ENCODE results near the gene HUNK.
A peak's percentile ranks its signal among the peaks of the same experiment; 100 is the strongest.

HUNK gene

GRCh38 chr21:31897311-31897710 is 24.5 kb downstream of the HUNK start:
- Mint-ChIP-seq H3K27ac (peak overlapping the region; percentile 50 to 84 (median 73)), H3K4me3 (no peak overlapping the region), H3K36me3 (ENCODE audit: low read depth) (peaks cover 4% of the 10 kb centered on the region), H3K27me3 (ENCODE audit: low read depth) (peaks cover 4% of the 10 kb centered on the region), H3K4me1 (peaks cover 74% of the 10 kb centered on the region), H3K9me3 (no peaks in the 10 kb centered on the region)
- TF ChIP-seq, protein P1, sequence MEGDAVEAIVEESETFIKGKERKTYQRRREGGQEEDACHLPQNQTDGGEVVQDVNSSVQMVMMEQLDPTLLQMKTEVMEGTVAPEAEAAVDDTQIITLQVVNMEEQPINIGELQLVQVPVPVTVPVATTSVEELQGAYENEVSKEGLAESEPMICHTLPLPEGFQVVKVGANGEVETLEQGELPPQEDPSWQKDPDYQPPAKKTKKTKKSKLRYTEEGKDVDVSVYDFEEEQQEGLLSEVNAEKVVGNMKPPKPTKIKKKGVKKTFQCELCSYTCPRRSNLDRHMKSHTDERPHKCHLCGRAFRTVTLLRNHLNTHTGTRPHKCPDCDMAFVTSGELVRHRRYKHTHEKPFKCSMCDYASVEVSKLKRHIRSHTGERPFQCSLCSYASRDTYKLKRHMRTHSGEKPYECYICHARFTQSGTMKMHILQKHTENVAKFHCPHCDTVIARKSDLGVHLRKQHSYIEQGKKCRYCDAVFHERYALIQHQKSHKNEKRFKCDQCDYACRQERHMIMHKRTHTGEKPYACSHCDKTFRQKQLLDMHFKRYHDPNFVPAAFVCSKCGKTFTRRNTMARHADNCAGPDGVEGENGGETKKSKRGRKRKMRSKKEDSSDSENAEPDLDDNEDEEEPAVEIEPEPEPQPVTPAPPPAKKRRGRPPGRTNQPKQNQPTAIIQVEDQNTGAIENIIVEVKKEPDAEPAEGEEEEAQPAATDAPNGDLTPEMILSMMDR (IDR thresholded peaks at IDR 0.05; ENCODE audit: unreplicated experiment in 3 of 3) = no peak

DNA sequence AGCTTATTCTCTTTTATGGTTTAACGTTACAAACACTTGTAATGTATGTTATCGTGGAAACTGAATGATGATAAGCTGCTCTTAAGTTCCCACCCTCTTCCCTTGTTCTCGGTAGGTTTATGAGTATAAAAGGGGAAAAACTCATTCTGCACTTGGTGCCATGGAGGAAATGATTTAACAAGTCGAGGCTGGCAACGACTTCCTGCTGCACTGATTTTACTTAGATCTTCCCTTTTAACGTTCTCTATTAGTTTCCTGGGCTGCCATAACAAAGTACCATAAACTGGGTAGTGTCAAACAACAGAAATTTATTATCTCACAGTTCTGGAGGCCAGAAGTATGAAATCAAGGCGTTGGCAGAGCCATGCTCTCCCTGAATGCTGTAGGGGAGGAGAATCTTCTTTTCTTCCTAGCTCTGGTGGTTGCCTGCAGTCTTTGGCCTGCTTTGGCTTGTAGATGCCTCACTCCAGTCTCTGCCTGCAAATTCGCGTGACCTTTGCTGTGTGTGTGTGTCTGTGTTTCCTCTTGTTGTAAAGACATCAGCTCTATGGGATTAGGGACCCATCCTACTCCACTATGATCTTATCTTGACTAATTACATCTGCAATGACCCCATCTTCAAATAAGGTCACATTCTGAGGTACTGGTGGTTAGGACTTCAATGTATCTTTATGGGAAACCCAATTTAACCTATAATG is 26.3 kb downstream of the HUNK start:
- no peak overlapping the region for H3K4me3 Mint-ChIP-seq
- TF ChIP-seq, protein P1 (IDR thresholded peaks at IDR 0.05; ENCODE audit: unreplicated experiment in 3 of 3) = no peak
- H3K9me3 Mint-ChIP-seq = no peaks in the 10 kb centered on the region
- H3K27me3 Mint-ChIP-seq (ENCODE audit: low read depth) = peaks cover 4% of the 10 kb centered on the region
- peaks cover 72% of the 10 kb centered on the region for H3K4me1 Mint-ChIP-seq
- peak overlapping the region; percentile 70 to 99 (median 98) for H3K27ac Mint-ChIP-seq
- peaks cover 4% of the 10 kb centered on the region for H3K36me3 Mint-ChIP-seq (ENCODE audit: low read depth)

DNA sequence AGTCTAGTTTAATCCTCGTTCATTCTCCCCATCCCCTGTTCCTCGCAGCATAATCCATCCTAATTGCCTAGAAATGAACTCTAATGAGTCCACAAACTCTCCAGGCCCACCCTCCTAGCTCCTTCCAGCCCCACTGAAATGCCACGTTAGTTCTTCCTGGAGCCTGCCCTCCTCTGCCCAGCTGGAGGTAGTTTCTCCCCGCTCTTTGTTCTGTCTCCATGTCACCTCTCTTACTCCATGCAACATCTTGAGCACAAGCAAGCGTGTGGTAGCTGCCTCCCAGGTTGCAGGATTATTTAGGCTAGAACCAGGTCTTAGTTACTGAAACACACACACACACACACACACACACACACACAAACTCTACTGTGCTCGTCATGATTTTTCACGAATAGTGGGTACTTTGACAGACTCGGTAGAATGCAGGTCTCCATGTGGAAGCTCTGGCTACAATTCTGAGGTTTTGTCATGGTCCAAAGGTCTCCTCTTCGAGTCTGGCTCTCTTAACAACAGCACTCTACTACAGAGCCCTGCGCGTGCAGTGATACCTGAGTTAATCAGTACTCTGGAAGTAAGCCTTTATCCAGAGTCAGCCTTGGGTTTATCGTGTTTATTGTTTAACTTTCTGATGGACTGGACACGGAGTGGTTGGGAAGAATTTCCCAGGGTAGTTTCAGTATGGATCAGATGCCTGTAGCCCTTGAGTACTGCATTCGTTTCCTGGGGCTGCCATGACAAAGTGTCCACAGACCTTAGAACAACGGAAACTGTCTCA is 27.5 kb downstream of the HUNK start:
- Mint-ChIP-seq H3K9me3 (no peaks in the 10 kb centered on the region), H3K4me1 (peaks cover 68% of the 10 kb centered on the region), H3K27me3 (ENCODE audit: low read depth) (peaks cover 4% of the 10 kb centered on the region), H3K4me3 (peak overlapping the region in 2 of 3 experiments; percentile 46 to 52), H3K36me3 (ENCODE audit: low read depth) (peaks cover 4% of the 10 kb centered on the region), H3K27ac (peak overlapping the region; percentile 98 to 99 (median 98))
- TF ChIP-seq, protein P1 (IDR thresholded peaks at IDR 0.05; ENCODE audit: unreplicated experiment in 3 of 3) = no peak

- Mint-ChIP-seq H3K36me3 (ENCODE audit: low read depth) (peaks cover 4% of the 10 kb centered on the region), H3K27ac (peak overlapping the region; percentile 98 to 99 (median 98)), H3K27me3 (ENCODE audit: low read depth) (peaks cover 4% of the 10 kb centered on the region), H3K4me1 (peaks cover 68% of the 10 kb centered on the region), H3K4me3 (no peak overlapping the region), H3K9me3 (no peaks in the 10 kb centered on the region)
- TF ChIP-seq, protein P1 (IDR thresholded peaks at IDR 0.05; ENCODE audit: unreplicated experiment in 3 of 3) = no peak
Measured at GRCh38 chr21:31901315-31901714, 28.5 kb downstream of the HUNK start.

DNA sequence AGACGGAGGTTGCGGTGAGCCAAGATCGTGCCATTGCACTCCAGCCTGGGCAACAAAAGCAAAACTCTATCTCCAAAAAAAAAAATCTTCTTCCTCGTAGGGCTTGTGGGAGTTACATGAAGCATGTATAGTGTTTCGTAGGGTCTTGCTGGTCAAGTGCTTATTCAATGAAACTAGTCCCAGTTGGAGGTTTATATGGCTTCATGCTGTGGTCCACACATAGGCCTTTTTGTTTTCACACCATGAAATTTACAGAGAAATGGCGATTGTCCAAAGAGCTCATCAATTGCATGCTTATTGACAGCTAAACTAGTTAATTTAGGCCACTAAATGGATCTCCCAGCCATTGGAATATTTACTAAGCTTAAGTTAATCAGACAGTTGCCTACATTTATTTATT is 29.6 kb downstream of the HUNK start:
- Mint-ChIP-seq H3K4me3 (no peak overlapping the region), H3K4me1 (peaks cover 70% of the 10 kb centered on the region), H3K36me3 (ENCODE audit: low read depth) (peaks cover 4% of the 10 kb centered on the region), H3K9me3 (no peaks in the 10 kb centered on the region), H3K27me3 (ENCODE audit: low read depth) (peaks cover 4% of the 10 kb centered on the region), H3K27ac (peak overlapping the region; percentile 26 to 99 (median 52))
- TF ChIP-seq, protein P1 (IDR thresholded peaks at IDR 0.05; ENCODE audit: unreplicated experiment in 3 of 3) = no peak

Measured in nephron (organoid).